K562 (cell line): ENCODE data around the gene ATP12A. TPM values are rescaled to one million over a fixed set of nuclear protein-coding genes. Genes with fewer than 3 reads are reported as not detected.

Source experiments
- TSC22D4 ChIP-seq: fragments of 450-650 bp; IDR thresholded peaks from 2 replicates; pipeline ENCODE4 v1.6.1; 2016; ENCODE audit warnings: missing genetic modification characterization, missing biosample characterization, control low read depth
- polyA plus RNA-seq, 8 experiments: library from polyadenylated mRNA; depleted of rRNA in 4 of 8; stranded (reverse) in 5 of 8; unstranded in 3 of 8; fragments of >200 nt; fragmentation: Nextera tagmentation in 2 of 8; fragmentation: Illumina TruSeq in 1 of 8; extraction: Ambion mirVana in 2 of 8; extraction: Trizol in 1 of 8; gene quantifications; 2 replicates each; pipeline versions ENCODE4 v1.2.1 to v1.2.3, GENCODE V29; 2011 to 2014; ENCODE audit warnings: inconsistent platforms in 1 of 8, missing spikeins in 1 of 8
- total RNA-seq, 7 experiments: library from RNA; depleted of rRNA in 6 of 7; stranded (reverse); fragments of >200 nt in 6 of 7; fragmentation: Illumina TruSeq in 2 of 7; extraction: Trizol in 2 of 7; gene quantifications; 2 replicates each; pipeline versions ENCODE4 v1.2.1 to v1.2.3, GENCODE V29; 2011 to 2021; ENCODE audit warnings: low replicate concordance in 1 of 7
- TF ChIP-seq, protein P1 (sequence below), 2 experiments: fragments of 450-650 bp; IDR thresholded peaks; 2 replicates each; pipeline ENCODE4 v1.6.1; 2016; ENCODE audit warnings: mild to moderate bottlenecking in 2 of 2, borderline replicate concordance in 1 of 2, low read depth in 1 of 2, moderate library complexity in 1 of 2

ATP12A gene
- total and polyA plus RNA-seq, 9 of the 15 experiments (the other 6 are each of a cell fraction or from before 2014, with no cell fraction given): not detected

DNA sequence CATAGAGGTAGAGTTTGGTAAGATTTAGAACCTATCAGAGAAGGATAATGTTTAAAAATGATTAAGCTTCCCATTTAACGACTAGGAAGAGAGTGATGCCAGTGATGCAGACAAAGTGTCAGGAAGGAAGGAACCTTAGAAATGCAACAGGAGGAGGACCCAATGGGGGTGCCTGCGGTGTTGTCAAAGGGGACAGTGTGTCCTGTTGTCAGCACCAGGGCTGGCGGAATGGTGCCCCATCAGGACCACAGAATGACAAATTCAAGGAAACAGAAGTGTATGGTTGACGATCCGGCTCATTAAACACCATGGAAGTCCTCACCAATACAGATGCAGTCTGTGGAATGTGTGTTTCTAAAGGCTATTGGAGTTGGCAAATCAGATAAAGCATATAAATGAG is 19.3 kb downstream of the ATP12A start (continued):
- TF ChIP-seq, protein P1, sequence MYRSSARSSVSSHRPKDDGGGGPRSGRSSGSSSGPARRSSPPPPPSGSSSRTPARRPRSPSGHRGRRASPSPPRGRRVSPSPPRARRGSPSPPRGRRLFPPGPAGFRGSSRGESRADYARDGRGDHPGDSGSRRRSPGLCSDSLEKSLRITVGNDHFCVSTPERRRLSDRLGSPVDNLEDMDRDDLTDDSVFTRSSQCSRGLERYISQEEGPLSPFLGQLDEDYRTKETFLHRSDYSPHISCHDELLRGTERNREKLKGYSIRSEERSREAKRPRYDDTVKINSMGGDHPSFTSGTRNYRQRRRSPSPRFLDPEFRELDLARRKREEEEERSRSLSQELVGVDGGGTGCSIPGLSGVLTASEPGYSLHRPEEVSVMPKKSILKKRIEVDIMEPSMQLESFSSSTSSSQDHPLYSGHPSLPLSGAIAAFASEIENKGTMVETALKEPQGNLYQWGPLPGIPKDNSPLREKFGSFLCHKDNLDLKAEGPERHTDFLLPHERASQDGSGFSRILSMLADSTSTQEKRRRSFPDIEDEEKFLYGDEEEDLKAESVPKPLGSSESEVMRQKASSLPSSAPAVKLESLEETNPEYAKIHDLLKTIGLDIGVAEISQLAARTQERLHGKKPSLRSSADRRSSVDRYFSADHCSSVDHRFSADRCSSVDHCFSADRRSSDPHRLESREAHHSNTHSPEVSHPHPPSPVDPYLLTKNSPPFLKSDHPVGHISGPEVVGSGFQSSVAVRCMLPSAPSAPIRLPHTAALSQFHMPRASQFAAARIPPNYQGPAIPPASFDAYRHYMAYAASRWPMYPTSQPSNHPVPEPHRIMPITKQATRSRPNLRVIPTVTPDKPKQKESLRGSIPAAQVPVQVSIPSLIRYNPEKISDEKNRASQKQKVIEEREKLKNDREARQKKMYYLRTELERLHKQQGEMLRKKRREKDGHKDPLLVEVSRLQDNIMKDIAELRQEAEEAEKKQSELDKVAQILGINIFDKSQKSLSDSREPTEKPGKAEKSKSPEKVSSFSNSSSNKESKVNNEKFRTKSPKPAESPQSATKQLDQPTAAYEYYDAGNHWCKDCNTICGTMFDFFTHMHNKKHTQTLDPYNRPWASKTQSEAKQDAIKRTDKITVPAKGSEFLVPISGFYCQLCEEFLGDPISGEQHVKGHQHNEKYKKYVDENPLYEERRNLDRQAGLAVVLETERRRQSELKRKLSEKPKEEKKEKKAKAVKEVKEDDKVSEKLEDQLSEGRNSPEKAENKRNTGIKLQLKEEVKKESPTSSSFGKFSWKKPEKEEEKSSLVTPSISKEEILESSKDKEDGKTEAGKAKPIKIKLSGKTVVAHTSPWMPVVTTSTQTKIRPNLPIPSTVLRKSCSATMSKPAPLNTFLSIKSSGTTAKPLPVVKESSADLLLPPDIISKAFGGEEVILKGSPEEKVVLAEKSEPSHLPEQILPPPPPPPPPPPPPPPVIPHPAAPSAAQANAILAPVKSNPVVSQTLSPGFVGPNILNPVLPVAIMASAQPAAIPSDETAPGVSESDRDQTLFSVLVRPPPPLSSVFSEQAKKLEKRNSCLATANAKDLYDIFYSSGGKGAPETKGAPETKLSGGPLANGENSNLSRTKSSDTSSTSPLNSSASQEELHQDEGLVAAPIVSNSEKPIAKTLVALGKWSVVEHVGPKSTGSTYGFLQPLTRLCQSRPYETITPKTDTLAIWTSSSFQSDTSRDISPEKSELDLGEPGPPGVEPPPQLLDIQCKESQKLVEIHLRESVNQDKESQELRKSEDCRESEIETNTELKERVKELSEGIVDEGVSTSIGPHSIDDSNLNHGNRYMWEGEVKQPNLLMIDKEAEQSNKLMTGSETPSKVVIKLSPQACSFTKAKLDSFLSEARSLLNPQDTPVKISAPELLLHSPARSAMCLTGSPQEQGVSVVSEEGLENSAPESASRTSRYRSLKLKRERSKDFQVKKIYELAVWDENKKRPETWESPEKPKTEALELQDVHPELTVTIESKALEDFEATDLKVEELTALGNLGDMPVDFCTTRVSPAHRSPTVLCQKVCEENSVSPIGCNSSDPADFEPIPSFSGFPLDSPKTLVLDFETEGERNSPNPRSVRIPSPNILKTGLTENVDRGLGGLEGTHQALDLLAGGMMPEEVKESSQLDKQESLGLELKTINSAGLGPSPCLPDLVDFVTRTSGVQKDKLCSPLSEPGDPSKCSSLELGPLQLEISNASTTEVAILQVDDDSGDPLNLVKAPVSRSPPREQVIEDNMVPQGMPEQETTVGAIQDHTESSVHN (IDR thresholded peaks at IDR 0.05; ENCODE audit: borderline replicate concordance in 1 of 2, low read depth in 1 of 2): no peak
- no peak for TF ChIP-seq TSC22D4 (tag)
